ENCODE results near the gene DNAJC18.
"Not testable (repeated sequence)": the region's sequence is repeated elsewhere in the genome, so short reads cannot be mapped to it uniquely, and the experiment has no call there.

The DNAJC18 gene

DNA sequence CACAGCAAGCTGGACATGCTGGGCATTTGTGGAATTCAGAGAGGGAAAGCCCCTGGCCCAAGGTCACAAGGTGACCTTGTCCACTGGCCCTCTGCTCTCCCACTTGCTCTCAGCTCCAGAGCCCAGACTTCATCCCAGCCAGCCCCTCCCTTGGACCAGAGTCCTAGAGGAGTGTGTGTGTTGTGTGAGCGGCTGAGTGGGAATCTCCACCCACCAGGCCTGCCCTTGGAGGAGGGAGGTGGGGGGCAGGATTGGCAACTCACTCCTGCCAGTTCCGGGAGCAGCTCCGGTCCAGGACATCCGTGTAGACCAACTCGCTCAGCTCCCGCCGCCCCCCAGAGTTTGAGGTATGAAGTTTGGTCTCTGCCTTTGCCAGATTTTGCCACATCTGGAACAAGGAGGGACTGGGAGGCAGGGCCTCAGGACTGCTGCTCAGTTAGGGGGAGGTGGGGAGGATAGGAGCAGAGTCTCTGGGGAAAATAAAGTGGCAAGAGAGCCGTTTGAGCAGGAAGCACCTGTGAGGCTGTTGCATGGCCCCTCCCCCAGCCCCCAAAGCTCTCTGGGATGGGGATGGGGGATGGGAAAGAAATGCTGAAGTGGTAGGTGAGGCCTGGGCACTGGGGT, 51.0 kb downstream of the DNAJC18 start:
- H3K4me3 ChIP-seq (ENCODE audit: low read depth, low read length), result peak overlapping the region; percentile 6
- TF ChIP-seq, protein P1, sequence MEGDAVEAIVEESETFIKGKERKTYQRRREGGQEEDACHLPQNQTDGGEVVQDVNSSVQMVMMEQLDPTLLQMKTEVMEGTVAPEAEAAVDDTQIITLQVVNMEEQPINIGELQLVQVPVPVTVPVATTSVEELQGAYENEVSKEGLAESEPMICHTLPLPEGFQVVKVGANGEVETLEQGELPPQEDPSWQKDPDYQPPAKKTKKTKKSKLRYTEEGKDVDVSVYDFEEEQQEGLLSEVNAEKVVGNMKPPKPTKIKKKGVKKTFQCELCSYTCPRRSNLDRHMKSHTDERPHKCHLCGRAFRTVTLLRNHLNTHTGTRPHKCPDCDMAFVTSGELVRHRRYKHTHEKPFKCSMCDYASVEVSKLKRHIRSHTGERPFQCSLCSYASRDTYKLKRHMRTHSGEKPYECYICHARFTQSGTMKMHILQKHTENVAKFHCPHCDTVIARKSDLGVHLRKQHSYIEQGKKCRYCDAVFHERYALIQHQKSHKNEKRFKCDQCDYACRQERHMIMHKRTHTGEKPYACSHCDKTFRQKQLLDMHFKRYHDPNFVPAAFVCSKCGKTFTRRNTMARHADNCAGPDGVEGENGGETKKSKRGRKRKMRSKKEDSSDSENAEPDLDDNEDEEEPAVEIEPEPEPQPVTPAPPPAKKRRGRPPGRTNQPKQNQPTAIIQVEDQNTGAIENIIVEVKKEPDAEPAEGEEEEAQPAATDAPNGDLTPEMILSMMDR (IDR thresholded peaks at IDR 0.05; ENCODE audit: insufficient read depth, low read length, missing control alignments), result no peak
- ChIA-PET CTCF (interaction anchor here (0.8 to 1.4 kb wide), 2 partner anchors 15 to 23 kb away, joined by 3 to 4 read pairs; partner anchors contain the start of gene SPATA24), POLR2A (no interaction called here)
- no peak for DNase-seq (ENCODE audit: low read depth, low spot score)

DNA sequence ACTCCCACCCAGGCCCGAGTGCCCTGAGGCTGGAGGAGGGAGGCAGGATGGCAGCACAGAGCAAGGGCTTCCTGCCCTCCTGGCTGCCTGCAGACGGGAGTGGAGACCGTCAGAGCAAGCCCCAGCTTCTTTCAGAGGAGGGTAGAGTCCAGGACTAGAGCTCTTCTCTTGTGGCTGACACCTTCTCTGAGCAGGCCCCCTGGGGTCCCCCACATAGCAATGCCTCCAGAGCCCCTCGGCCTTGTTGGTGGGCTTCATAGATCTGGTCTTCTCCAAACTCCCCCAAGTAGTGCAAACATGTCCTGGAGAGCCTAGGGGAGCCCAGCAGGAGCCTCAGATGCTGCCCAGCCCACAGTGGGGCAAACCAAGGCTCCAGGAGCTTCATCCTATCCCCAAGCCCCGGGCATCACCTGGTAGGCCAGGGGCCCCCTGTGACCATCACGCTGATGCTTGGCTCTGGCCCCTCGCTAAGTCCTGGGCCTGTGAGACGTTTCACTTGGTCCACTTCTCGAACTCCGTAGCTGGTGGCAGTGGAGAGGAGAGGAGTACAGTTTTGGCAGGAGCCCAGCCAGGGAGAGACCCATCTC, 51.6 kb downstream of the DNAJC18 start:
- CTCF ChIA-PET, result interaction anchor here (1.4 kb wide), 1 partner anchor 24 kb away, joined by 4 read pairs; no protein-coding TSS in a partner anchor
- TF ChIP-seq, protein P1 (IDR thresholded peaks at IDR 0.05; ENCODE audit: insufficient read depth, low read length, missing control alignments), result no peak
- no peak for DNase-seq (ENCODE audit: low read depth, low spot score)
- no peak overlapping the region for H3K4me3 ChIP-seq (ENCODE audit: low read depth, low read length)
- POLR2A ChIA-PET, result no interaction called here

DNA sequence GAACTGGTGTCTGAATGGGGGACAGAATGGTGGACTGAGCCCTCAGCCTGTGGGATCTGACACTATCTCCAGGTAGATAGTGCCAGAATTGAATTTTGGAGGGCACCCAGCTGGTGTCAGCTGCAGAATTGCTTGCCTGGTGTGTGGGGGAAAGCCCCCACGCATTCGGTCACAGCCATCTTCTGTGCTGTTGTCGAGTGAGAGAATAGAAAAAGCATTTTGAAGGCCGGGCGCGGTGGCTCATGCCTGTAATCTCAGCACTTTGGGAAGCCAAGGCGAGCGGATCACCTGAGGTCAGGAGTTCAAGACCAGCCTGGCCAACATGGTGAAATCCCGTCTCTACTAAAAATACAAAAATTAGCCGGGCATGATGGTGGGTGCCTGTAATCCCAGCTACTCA, 52.4 kb downstream of the DNAJC18 start:
- H3K4me3 ChIP-seq (ENCODE audit: low read depth, low read length); POLR2A ChIA-PET; DNase-seq (ENCODE audit: low read depth, low spot score): not testable (repeated sequence)
- CTCF ChIA-PET, result interaction anchor here (0.9 to 1.4 kb wide), 2 partner anchors 24 to 131 kb away, joined by 3 to 4 read pairs; no protein-coding TSS in a partner anchor

DNA sequence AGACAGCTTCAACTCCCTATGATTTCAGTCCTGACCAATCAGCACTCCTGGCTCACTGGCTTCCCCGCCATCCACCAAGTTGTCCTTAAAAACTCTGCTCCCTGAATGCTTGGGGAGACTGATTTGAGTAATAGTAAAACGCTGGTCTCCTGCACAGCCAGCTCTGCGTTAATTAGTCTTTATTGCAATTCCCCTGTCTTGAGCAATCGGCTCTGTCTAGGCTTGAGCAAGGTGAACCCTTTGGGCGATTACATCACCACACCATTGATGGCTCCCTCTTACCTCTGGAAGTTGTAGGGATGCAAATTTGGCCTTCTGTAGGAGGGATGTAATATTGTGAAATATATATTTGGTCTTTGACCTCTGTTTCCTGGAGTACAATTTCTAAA, 53.3 kb downstream of the DNAJC18 start:
- DNase-seq (ENCODE audit: low read depth, low spot score), result no peak
- no peak overlapping the region for H3K4me3 ChIP-seq (ENCODE audit: low read depth, low read length)
- ChIA-PET POLR2A (no interaction called here), CTCF (interaction anchor here (0.9 kb wide), 1 partner anchor 132 kb away, joined by 3 read pairs; no protein-coding TSS in a partner anchor)
- TF ChIP-seq, protein P1 (IDR thresholded peaks at IDR 0.05; ENCODE audit: insufficient read depth, low read length, missing control alignments), result no peak

DNA sequence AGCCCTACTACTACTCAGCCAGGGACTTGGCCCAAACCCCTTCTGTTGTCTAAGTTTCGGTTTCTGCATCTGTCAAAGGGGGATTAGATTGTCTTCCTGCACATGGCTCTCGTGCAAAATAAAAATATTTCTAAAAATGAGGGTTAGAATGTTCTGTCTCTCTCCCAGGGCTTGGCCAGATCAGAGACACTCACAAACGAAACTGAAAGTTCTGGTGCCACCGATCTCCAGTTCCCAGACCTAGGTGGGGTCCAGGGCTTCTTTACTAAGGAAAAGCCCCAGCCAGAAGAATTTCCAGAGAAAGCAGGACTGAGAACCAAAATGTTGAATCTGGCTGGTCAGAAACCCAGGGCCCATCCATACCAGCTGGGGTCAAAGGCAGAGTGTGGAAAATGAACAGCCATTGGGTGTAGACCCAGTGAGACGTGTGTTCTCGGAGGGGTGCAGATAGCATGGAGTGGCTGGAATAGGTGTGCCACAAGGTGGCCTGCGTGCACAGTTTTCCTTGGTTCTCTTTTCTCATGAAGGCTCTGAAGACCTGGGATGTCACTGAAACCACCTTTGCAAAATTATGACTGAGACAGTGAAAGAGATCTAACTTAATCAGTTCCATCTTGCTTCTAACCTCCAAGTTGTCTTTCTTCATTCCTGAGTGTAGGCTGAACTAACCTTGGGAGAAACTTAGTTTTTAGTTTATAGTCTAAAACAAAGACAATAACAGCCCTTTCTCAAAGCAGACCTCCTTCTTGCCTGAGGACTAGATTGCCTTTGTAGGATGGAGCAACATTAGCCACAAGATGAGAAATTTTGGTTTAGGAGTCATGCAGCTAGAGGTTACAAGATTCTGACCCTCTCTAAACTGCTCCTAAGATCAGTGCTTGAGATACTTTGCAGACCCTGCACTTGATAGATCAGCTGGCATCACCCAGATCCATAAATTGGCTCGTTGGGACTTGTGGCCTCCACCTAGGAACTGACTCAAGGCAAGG, 54.0 kb downstream of the DNAJC18 start:
- ChIA-PET POLR2A (no interaction called here), CTCF (no interaction called here)
- TF ChIP-seq, protein P1 (IDR thresholded peaks at IDR 0.05; ENCODE audit: insufficient read depth, low read length, missing control alignments), result no peak
- H3K4me3 ChIP-seq (ENCODE audit: low read depth, low read length), result no peak overlapping the region
- DNase-seq (ENCODE audit: low read depth, low spot score), result no peak

DNA sequence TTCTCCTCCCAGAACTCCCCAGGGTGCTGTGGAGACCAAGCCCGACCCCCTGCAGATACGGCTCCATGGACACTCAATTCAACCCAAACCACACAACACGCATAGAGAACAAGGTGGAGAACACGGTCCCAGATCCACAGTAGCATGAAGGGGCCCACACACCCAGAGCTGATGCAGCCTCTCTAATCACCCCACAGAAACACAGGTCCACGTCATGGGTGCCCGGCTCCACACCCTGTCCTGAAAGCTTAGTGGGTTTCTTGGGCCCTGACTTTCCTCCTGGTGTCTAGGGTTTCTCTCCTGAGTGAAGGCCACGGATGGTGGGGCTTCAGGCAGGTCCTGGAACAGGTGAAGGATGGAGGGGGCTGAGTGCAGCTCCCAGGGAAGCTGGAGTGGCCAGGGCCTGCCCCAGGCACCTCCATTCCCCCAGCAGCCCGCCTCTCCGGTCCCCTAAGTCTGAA, 54.7 kb downstream of the DNAJC18 start:
- H3K4me3 ChIP-seq (ENCODE audit: low read depth, low read length), result no peak overlapping the region

More for the DNA sequence above, 54.7 kb downstream of the DNAJC18 start:
- DNase-seq (ENCODE audit: low read depth, low spot score), result no peak
- TF ChIP-seq, protein P1 (IDR thresholded peaks at IDR 0.05; ENCODE audit: insufficient read depth, low read length, missing control alignments), result no peak
- ChIA-PET CTCF (no interaction called here), POLR2A (no interaction called here)
